HepG2 (cell line): ENCODE results near the gene ATG3.

ENCODE experiments used
- ATF7 ChIP-seq, 2 experiments: fragments of 450-650 bp in 1 of 2; sonication (generic) in 1 of 2; formaldehyde crosslinking in 1 of 2; IDR thresholded peaks; 2 replicates each; pipeline versions ENCODE4 v1.4.0 to v1.6.1; 2016 to 2020; ENCODE audit warnings: antibody characterized with exemption in 1 of 2, mild to moderate bottlenecking in 1 of 2, missing genetic modification reagents in 1 of 2
- FOSL1 ChIP-seq: sonication (generic); formaldehyde crosslinking; IDR thresholded peaks from 2 replicates; pipeline ENCODE4 v1.9.0; 2021; ENCODE audit warnings: missing genetic modification reagents, borderline replicate concordance
- HCFC1 ChIP-seq: fragments of 150-350 bp; IDR thresholded peaks from 2 replicates; pipeline ENCODE4 v1.6.1; 2014; ENCODE audit warnings: low read depth, low read length
- HHEX ChIP-seq: IDR thresholded peaks from 2 replicates; pipeline ENCODE4 v1.6.1; 2016; ENCODE audit warnings: control low read depth
- NFE2L2 ChIP-seq: fragments of 150-350 bp; IDR thresholded peaks from 2 replicates; pipeline ENCODE4 v1.6.1; 2014; ENCODE audit warnings: low read length
- POLR2AphosphoS5 ChIP-seq: IDR thresholded peaks from 2 replicates; pipeline ENCODE4 v1.6.1; 2012; ENCODE audit warnings: low read depth, low read length
- RXRA ChIP-seq: sonication (generic); formaldehyde crosslinking; IDR thresholded peaks from 2 replicates; pipeline ENCODE4 v1.5.1; 2020; ENCODE audit warnings: missing genetic modification reagents
- SP4 ChIP-seq: sonication (generic); formaldehyde crosslinking; IDR thresholded peaks from 2 replicates; pipeline ENCODE4 v1.8.1; 2023; ENCODE audit warnings: mild to moderate bottlenecking, missing genetic modification reagents
- STAG1 ChIP-seq: sonication (generic); formaldehyde crosslinking; IDR thresholded peaks from 2 replicates; pipeline ENCODE4 v1.4.0; 2020; ENCODE audit warnings: missing genetic modification reagents
- ZNF460 ChIP-seq: sonication (generic); formaldehyde crosslinking; IDR thresholded peaks from 2 replicates; pipeline ENCODE4 v1.5.1; 2020; ENCODE audit warnings: missing genetic modification reagents, mild to moderate bottlenecking, borderline replicate concordance
- TF ChIP-seq, protein P1 (sequence below): sonication (generic); formaldehyde crosslinking; IDR thresholded peaks from 2 replicates; pipeline ENCODE4 v1.5.0; 2020; ENCODE audit warnings: mild to moderate bottlenecking, missing genetic modification reagents, moderate library complexity
- TF ChIP-seq, protein P2 (sequence below): sonication (generic); formaldehyde crosslinking; IDR thresholded peaks from 2 replicates; pipeline ENCODE4 v1.4.0; 2020; ENCODE audit warnings: missing genetic modification reagents
- TF ChIP-seq, protein P3 (sequence below): sonication (generic); formaldehyde crosslinking; IDR thresholded peaks from 2 replicates; pipeline ENCODE4 v1.5.1; 2020; ENCODE audit warnings: mild to moderate bottlenecking, missing genetic modification reagents

DNA sequence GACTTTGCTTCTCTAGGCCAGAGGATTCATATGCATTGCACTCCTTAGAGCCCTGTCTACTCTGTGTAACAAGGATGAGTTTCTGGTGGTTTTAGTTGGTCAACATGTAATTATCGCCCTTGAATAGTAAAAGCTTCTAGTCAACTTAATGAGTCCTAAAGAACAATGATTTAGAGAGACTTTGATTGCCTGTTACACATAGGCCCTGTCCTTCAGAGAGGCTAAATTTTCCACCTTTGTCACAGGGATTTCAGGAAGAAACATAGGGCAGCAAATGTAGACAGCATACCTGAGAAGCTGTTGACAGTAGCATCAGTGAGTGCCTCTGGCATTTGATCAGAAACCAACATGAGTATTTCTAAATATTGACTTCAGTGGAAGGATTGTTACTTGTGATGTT lies 69.6 kb downstream of the ATG3 start:
- TF ChIP-seq STAG1 (no peak), ATF7 (IDR thresholded peaks at IDR 0.05) (no peak), ATF7 (CRISPR knock-in tag; IDR thresholded peaks at IDR 0.05) (no peak), SP4 (CRISPR knock-in tag) (no peak), POLR2AphosphoS5 (no peak), ZNF460 (CRISPR knock-in tag) (no peak), NFE2L2 (no peak), FOSL1 (CRISPR knock-in tag) (no peak), HCFC1 (no peak), RXRA (no peak), HHEX (CRISPR knock-in tag) (no peak)
- TF ChIP-seq, protein P1, sequence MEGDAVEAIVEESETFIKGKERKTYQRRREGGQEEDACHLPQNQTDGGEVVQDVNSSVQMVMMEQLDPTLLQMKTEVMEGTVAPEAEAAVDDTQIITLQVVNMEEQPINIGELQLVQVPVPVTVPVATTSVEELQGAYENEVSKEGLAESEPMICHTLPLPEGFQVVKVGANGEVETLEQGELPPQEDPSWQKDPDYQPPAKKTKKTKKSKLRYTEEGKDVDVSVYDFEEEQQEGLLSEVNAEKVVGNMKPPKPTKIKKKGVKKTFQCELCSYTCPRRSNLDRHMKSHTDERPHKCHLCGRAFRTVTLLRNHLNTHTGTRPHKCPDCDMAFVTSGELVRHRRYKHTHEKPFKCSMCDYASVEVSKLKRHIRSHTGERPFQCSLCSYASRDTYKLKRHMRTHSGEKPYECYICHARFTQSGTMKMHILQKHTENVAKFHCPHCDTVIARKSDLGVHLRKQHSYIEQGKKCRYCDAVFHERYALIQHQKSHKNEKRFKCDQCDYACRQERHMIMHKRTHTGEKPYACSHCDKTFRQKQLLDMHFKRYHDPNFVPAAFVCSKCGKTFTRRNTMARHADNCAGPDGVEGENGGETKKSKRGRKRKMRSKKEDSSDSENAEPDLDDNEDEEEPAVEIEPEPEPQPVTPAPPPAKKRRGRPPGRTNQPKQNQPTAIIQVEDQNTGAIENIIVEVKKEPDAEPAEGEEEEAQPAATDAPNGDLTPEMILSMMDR (CRISPR knock-in tag), result no peak
- TF ChIP-seq, protein P2, sequence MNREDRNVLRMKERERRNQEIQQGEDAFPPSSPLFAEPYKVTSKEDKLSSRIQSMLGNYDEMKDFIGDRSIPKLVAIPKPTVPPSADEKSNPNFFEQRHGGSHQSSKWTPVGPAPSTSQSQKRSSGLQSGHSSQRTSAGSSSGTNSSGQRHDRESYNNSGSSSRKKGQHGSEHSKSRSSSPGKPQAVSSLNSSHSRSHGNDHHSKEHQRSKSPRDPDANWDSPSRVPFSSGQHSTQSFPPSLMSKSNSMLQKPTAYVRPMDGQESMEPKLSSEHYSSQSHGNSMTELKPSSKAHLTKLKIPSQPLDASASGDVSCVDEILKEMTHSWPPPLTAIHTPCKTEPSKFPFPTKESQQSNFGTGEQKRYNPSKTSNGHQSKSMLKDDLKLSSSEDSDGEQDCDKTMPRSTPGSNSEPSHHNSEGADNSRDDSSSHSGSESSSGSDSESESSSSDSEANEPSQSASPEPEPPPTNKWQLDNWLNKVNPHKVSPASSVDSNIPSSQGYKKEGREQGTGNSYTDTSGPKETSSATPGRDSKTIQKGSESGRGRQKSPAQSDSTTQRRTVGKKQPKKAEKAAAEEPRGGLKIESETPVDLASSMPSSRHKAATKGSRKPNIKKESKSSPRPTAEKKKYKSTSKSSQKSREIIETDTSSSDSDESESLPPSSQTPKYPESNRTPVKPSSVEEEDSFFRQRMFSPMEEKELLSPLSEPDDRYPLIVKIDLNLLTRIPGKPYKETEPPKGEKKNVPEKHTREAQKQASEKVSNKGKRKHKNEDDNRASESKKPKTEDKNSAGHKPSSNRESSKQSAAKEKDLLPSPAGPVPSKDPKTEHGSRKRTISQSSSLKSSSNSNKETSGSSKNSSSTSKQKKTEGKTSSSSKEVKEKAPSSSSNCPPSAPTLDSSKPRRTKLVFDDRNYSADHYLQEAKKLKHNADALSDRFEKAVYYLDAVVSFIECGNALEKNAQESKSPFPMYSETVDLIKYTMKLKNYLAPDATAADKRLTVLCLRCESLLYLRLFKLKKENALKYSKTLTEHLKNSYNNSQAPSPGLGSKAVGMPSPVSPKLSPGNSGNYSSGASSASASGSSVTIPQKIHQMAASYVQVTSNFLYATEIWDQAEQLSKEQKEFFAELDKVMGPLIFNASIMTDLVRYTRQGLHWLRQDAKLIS (CRISPR knock-in tag), result no peak
- TF ChIP-seq, protein P3, sequence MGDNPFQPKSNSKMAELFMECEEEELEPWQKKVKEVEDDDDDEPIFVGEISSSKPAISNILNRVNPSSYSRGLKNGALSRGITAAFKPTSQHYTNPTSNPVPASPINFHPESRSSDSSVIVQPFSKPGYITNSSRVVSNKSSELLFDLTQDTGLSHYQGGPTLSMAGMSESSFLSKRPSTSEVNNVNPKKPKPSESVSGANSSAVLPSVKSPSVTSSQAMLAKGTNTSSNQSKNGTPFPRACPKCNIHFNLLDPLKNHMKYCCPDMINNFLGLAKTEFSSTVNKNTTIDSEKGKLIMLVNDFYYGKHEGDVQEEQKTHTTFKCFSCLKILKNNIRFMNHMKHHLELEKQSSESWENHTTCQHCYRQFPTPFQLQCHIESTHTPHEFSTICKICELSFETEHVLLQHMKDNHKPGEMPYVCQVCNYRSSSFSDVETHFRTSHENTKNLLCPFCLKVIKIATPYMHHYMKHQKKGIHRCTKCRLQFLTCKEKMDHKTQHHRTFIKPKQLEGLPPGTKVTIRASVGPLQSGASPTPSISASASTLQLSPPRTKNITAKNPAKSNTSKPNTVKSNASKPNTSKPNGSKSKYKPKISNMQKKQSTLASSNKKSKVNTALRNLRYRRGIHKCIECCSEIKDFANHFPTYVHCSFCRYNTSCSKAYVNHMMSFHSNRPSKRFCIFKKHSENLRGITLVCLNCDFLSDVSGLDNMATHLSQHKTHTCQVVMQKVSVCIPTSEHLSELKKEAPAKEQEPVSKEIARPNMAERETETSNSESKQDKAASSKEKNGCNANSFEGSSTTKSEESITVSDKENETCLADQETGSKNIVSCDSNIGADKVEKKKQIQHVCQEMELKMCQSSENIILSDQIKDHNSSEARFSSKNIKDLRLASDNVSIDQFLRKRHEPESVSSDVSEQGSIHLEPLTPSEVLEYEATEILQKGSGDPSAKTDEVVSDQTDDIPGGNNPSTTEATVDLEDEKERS (CRISPR knock-in tag), result no peak
